Psoas muscle (tissue), 8 donors: ENCODE data around the gene MICAL1. TPM values are rescaled to one million over a fixed set of nuclear protein-coding genes. Genes with fewer than 3 reads are reported as not detected.
A peak's percentile ranks its signal among the peaks of the same experiment; 100 is the strongest.

Source experiments
- ATAC-seq, 4 donors: fragments of 200-7000 bp; cut with Tn5 transposase; one replicate each; pipeline ENCODE4 v1.9.1; 2020; ENCODE audit warnings: moderate library complexity in 3 of 4, mild to moderate bottlenecking in 2 of 4
- DNase-seq, 2 donors: peaks; one replicate each; pipeline ENCODE4 v3.0.0-alpha.2; 2020
- H3K27ac ChIP-seq: fragments of 200-600 bp; one replicate; pipeline ENCODE4 v1.8.0; 2022
- H3K27me3 ChIP-seq, 3 donors: fragments of 200-600 bp in 1 of 3; one replicate each; pipeline versions ENCODE4 v1.6.1 to v1.8.0; 2013 to 2022; ENCODE audit warnings: low read length in 2 of 3, mild to moderate bottlenecking in 2 of 3, moderate library complexity in 1 of 3; ENCODE audit not compliant: insufficient read depth in 3 of 3
- H3K36me3 ChIP-seq, 2 donors: fragments of 200-600 bp in 1 of 2; one replicate each; pipeline versions ENCODE4 v1.6.1 to v1.8.0; 2013 to 2022; ENCODE audit warnings: low read depth in 1 of 2, mild to moderate bottlenecking in 1 of 2, moderate library complexity in 1 of 2; ENCODE audit not compliant: insufficient read depth in 1 of 2
- H3K4me1 ChIP-seq: fragments of 200-600 bp; one replicate; pipeline ENCODE4 v1.8.0; 2022
- H3K4me3 ChIP-seq: fragments of 200-600 bp; one replicate; pipeline ENCODE4 v1.8.0; 2022; ENCODE audit warnings: mild to moderate bottlenecking
- H3K9me3 ChIP-seq: fragments of 200-600 bp; one replicate; pipeline ENCODE4 v1.8.0; 2022
- CTCF ChIP-seq: fragments of 200-600 bp; IDR thresholded peaks from one replicate; pipeline ENCODE4 v1.8.0; 2022; ENCODE audit warnings: antibody characterized with exemption
- WGBS, 3 donors: extraction: QIAGEN DNeasy Blood & Tissue Kit; methylation state at CpG; one replicate each; pipeline versions ENCODE4 v1.1.6 to v1.1.7; 2013; 5-methylcytosine and 5-hydroxymethylcytosine counted together
- intact Hi-C, 2 donors: fragments of 100-400 bp; cut with DNase I; formaldehyde crosslinking; loops; one replicate each; pipeline versions ENCODE4 v1.11.0 to v1.14.2; 2022
- polyA plus RNA-seq, 3 donors: library from polyadenylated mRNA; stranded (reverse); fragments of 200-250 nt; gene quantifications; one replicate each; pipeline ENCODE4 v1.2.3, GENCODE V29; 2013
- total RNA-seq, 4 donors: library from RNA; stranded (reverse); fragmentation: NEBNext Ultra II Directional in 2 of 4; extraction: Animal tissue kit (Norgen Biotek cat#: 25700) in 2 of 4; gene quantifications; one replicate each; pipeline versions ENCODE4 v1.2.1 to v1.2.4, GENCODE V29; 2021 to 2023
- donor health status: healthy with polysubstance abuse.
- donor health status: DM: no; HTN: no; CAD: no; lungs with moderate emphysema.
- donor health status: Bipolar disorder and iron deficiency.
- donor health status: healthy.
- donor health status: DM: yes; HTN: yes; CAD: no.
- donor health status: DM: no; HTN: no; CAD: no.
- donor health status: DM: no; HTN: no; CAD: no.
- donor health status: DM: yes; HTN: yes; CAD: no.

Gene MICAL1
- total and polyA plus RNA-seq, 7 donors: 3.1 to 9.4 (median 6.2) TPM

GRCh38 chr6:109417646-109418045 is 37.9 kb downstream of the MICAL1 start:
- no peaks in the 10 kb centered on the region for H3K9me3 ChIP-seq
- 90 to 96% (median 90%) methylated on average over 4 of the region's 4 CpGs for WGBS, 3 donors
- H3K4me1 ChIP-seq: no peaks in the 10 kb centered on the region
- no peak overlapping the region for H3K4me3 ChIP-seq
- ATAC-seq (no peak), DNase-seq (no peak)
- H3K27me3 ChIP-seq: no peaks in the 10 kb centered on the region
- TF ChIP-seq CTCF: no peak
- no peak overlapping the region for H3K27ac ChIP-seq
- intact Hi-C loops: no loop called here
- H3K36me3 ChIP-seq: no peaks in the 10 kb centered on the region

- H3K4me3 ChIP-seq: no peak overlapping the region
- intact Hi-C loops: no loop called here
Observed at GRCh38 chr6:109411034-109411433, 44.5 kb downstream of the MICAL1 start.

GRCh38 chr6:109406196-109406595 is 49.4 kb downstream of the MICAL1 start:
- no peak for TF ChIP-seq CTCF
- H3K36me3 ChIP-seq: no peaks in the 10 kb centered on the region
- ATAC-seq (peak in 1 of 4 donors; percentile 42), DNase-seq (no peak)
- H3K27me3 ChIP-seq: no peaks in the 10 kb centered on the region
- no peak overlapping the region for H3K27ac ChIP-seq
- no peak overlapping the region for H3K4me3 ChIP-seq
- no peaks in the 10 kb centered on the region for H3K4me1 ChIP-seq
- intact Hi-C loops: no loop called here
- no peaks in the 10 kb centered on the region for H3K9me3 ChIP-seq
- 77 to 87% (median 85%) methylated on average over 4 of the region's 4 CpGs for WGBS, 3 donors

More at GRCh38 chr6:109411034-109411433, 44.5 kb downstream of the MICAL1 start:
- 85 to 90% (median 86%) methylated on average over 2 of the region's 2 CpGs for WGBS, 3 donors
- no peak for TF ChIP-seq CTCF
- Histone ChIP-seq H3K4me1 (no peaks in the 10 kb centered on the region), H3K27ac (no peak overlapping the region), H3K9me3 (no peaks in the 10 kb centered on the region), H3K36me3 (no peaks in the 10 kb centered on the region), H3K27me3 (no peaks in the 10 kb centered on the region)
- no peak for DNase-seq
- ATAC-seq: no peak

- peak; percentile 27 for TF ChIP-seq CTCF
- H3K4me1 ChIP-seq: no peaks in the 10 kb centered on the region
- no peak overlapping the region for H3K4me3 ChIP-seq
- ATAC-seq (peak; percentile 36 to 77 (median 61)), DNase-seq (no peak)
- H3K27me3 ChIP-seq: no peaks in the 10 kb centered on the region
- WGBS, 3 donors: 67 to 88% (median 74%) methylated on average over 4 of the region's 4 CpGs
- no peaks in the 10 kb centered on the region for H3K36me3 ChIP-seq
- H3K9me3 ChIP-seq: no peaks in the 10 kb centered on the region
- H3K27ac ChIP-seq: no peak overlapping the region
- intact Hi-C loops: no loop called here
Observed at GRCh38 chr6:109397020-109397419, 58.6 kb downstream of the MICAL1 start.

GRCh38 chr6:109396046-109396718 is 59.4 kb downstream of the MICAL1 start:
- intact Hi-C loops: no loop called here
- H3K36me3 ChIP-seq: no peaks in the 10 kb centered on the region
- no peaks in the 10 kb centered on the region for H3K9me3 ChIP-seq
- 96 to 99% (median 97%) methylated on average over 12 of the region's 12 CpGs for WGBS, 3 donors
- no peak for TF ChIP-seq CTCF
- no peak overlapping the region for H3K27ac ChIP-seq
- H3K4me1 ChIP-seq: no peaks in the 10 kb centered on the region
- DNase-seq (no peak), ATAC-seq (no peak)
- no peaks in the 10 kb centered on the region for H3K27me3 ChIP-seq
- H3K4me3 ChIP-seq: no peak overlapping the region
